ENCODE measurements around the gene KIFC1. TPM values are rescaled to one million over a fixed set of nuclear protein-coding genes. Genes with fewer than 3 reads are reported as not detected.

KIFC1 gene
- total RNA-seq, 1 experiment from 2014 or later, result 140 TPM

DNA sequence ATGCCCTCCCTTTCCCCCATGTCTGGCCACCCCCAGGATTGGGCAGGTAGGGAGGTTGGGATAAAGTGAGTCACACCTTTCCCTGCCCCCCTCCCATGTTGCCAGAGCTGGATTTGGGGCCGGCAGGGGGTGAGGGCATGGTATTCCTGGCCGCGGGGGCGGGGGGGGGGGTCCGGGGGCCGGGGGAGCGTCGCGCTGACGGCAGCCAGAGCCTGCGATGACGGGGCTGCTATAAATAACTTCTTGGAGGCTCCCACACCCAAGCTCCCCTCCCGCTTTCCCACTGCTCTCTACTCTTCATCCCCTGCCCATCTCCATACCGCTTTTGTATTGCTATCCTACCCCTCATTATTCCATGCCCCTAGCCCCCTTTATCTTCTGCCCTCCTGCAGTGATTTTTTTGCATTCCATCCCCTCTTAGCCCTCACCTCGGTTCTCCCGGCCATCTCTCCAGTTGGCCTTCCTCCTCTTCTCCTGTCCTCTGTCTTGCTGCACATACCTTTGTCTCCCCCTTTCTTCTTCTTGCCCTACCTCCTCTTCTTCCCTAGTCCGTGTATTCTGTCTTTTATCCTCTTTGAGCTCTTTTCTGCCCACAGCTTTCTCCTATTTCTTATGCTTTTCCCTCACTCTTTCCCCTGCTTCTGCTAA is 42.0 kb downstream of the KIFC1 start:
- Mint-ChIP-seq H3K4me1 (ENCODE audit: low read depth, unreplicated experiment) (peaks cover 15% of the 10 kb centered on the region), H3K27me3 (ENCODE audit: unreplicated experiment) (no peaks in the 10 kb centered on the region), H3K36me3 (ENCODE audit: insufficient read depth, unreplicated experiment) (peaks cover 8% of the 10 kb centered on the region), H3K27ac (ENCODE audit: unreplicated experiment) (no peak overlapping the region), H3K9me3 (ENCODE audit: low read depth, unreplicated experiment) (no peaks in the 10 kb centered on the region), H3K4me3 (ENCODE audit: low read depth, unreplicated experiment) (no peak overlapping the region)
- intact Hi-C loops (cut with micrococcal nuclease; ENCODE audit: unreplicated experiment), result no loop called here
- TF ChIP-seq, protein P1, sequence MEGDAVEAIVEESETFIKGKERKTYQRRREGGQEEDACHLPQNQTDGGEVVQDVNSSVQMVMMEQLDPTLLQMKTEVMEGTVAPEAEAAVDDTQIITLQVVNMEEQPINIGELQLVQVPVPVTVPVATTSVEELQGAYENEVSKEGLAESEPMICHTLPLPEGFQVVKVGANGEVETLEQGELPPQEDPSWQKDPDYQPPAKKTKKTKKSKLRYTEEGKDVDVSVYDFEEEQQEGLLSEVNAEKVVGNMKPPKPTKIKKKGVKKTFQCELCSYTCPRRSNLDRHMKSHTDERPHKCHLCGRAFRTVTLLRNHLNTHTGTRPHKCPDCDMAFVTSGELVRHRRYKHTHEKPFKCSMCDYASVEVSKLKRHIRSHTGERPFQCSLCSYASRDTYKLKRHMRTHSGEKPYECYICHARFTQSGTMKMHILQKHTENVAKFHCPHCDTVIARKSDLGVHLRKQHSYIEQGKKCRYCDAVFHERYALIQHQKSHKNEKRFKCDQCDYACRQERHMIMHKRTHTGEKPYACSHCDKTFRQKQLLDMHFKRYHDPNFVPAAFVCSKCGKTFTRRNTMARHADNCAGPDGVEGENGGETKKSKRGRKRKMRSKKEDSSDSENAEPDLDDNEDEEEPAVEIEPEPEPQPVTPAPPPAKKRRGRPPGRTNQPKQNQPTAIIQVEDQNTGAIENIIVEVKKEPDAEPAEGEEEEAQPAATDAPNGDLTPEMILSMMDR (IDR thresholded peaks at IDR 0.05; ENCODE audit: unreplicated experiment), result no peak
- CTCF ChIA-PET, result no interaction called here
- BruUV-seq (replicated peaks), result no TSS peak
- DNase-seq, result no peak

DNA sequence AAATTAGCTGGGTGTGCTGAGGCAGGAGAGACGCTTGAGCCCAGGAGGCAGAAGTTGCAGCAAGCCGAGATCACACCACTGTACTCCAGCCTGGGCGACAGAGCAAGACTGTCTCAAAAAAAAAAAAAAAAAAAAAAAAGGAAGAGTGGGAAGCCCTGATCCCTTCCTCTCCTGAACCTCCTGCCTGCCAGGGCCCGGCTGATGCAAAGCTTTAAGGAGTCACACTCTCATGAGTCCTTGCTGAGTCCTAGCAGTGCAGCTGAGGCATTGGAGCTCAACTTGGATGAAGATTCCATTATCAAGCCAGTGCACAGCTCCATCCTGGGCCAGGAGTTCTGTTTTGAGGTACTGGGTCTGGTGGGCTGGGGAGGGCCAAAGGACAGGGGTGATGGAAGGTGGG is 43.3 kb downstream of the KIFC1 start:
- BruUV-seq (replicated peaks), result no TSS peak
- Mint-ChIP-seq H3K9me3 (ENCODE audit: low read depth, unreplicated experiment) (no peaks in the 10 kb centered on the region), H3K4me3 (ENCODE audit: low read depth, unreplicated experiment) (no peak overlapping the region), H3K27ac (ENCODE audit: unreplicated experiment) (no peak overlapping the region), H3K36me3 (ENCODE audit: insufficient read depth, unreplicated experiment) (peaks cover 4% of the 10 kb centered on the region), H3K27me3 (ENCODE audit: unreplicated experiment) (no peaks in the 10 kb centered on the region), H3K4me1 (ENCODE audit: low read depth, unreplicated experiment) (peaks cover 2% of the 10 kb centered on the region)
- intact Hi-C loops (cut with micrococcal nuclease; ENCODE audit: unreplicated experiment), result no loop called here
- TF ChIP-seq, protein P1 (IDR thresholded peaks at IDR 0.05; ENCODE audit: unreplicated experiment), result no peak
- CTCF ChIA-PET, result no interaction called here
- no peak for DNase-seq

DNA sequence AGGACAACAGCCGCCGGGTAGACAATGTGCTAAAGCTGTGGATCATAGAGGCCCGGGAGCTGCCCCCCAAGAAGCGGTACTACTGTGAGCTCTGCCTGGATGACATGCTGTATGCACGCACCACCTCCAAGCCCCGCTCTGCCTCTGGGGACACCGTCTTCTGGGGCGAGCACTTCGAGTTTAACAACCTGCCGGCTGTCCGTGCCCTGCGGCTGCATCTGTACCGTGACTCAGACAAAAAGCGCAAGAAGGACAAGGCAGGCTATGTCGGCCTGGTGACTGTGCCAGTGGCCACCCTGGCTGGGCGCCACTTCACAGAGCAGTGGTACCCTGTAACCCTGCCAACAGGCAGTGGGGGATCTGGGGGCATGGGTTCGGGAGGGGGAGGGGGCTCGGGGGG is 46.0 kb downstream of the KIFC1 start:
- Mint-ChIP-seq H3K4me3 (ENCODE audit: low read depth, unreplicated experiment) (no peak overlapping the region), H3K36me3 (ENCODE audit: insufficient read depth, unreplicated experiment) (peaks cover 4% of the 10 kb centered on the region), H3K27ac (ENCODE audit: unreplicated experiment) (no peak overlapping the region), H3K27me3 (ENCODE audit: unreplicated experiment) (no peaks in the 10 kb centered on the region), H3K9me3 (ENCODE audit: low read depth, unreplicated experiment) (no peaks in the 10 kb centered on the region), H3K4me1 (ENCODE audit: low read depth, unreplicated experiment) (no peaks in the 10 kb centered on the region)
- no peak for DNase-seq
- intact Hi-C loops (cut with micrococcal nuclease; ENCODE audit: unreplicated experiment), result no loop called here
- TF ChIP-seq, protein P1 (IDR thresholded peaks at IDR 0.05; ENCODE audit: unreplicated experiment), result no peak
- CTCF ChIA-PET, result no interaction called here
- no TSS peak for BruUV-seq (replicated peaks)

DNA sequence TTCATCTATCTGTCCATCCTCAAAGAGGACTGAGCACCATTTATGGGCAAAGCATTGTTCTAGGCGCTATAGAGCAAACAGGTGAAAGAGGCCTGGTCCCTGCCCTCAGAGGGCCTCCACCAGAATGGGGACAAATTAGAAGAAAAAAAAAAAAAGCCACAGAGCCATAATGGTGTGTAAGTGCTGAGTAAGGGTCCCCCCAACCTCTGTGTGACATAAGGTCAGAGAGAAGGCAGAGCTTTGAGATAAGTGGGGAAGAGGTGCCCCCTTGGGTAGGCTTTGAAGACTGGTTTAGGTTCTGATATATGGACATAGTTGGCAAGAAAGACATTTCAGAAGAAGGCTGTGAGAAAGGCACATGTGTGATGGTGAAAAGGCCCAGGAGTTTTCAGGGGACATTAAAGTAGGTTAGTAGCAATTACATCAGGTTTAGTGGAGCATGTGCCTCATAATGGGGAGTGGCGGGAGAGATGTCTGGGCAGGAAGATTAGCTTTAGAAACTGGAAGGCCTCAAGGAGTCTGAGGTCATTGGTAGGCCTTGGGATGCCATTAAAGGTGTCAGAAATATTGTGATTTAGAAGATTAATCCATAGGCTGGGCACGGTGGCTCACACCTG is 47.5 kb downstream of the KIFC1 start:
- H3K4me3 Mint-ChIP-seq (ENCODE audit: low read depth, unreplicated experiment), result no peak overlapping the region
- TF ChIP-seq, protein P1 (IDR thresholded peaks at IDR 0.05; ENCODE audit: unreplicated experiment), result no peak
- BruUV-seq (replicated peaks), result no TSS peak
- no peaks in the 10 kb centered on the region for H3K4me1 Mint-ChIP-seq (ENCODE audit: low read depth, unreplicated experiment)
- H3K9me3 Mint-ChIP-seq (ENCODE audit: low read depth, unreplicated experiment), result no peaks in the 10 kb centered on the region
- CTCF ChIA-PET, result interaction anchor here (1.0 to 1.4 kb wide), 2 partner anchors 15 to 21 kb away, joined by 4 read pairs; partner anchors contain the start of genes CUTA and ZBTB9
- H3K36me3 Mint-ChIP-seq (ENCODE audit: insufficient read depth, unreplicated experiment), result peaks cover 4% of the 10 kb centered on the region
- H3K27me3 Mint-ChIP-seq (ENCODE audit: unreplicated experiment), result no peaks in the 10 kb centered on the region
- no peak overlapping the region for H3K27ac Mint-ChIP-seq (ENCODE audit: unreplicated experiment)
- intact Hi-C loops (cut with micrococcal nuclease; ENCODE audit: unreplicated experiment), result no loop called here
- no peak for DNase-seq

Data from Calu3 (cell line).